HG02970 (cell line): ENCODE results near the gene ESYT3.

Experiments used
- ATAC-seq: cut with Tn5 transposase; IDR thresholded peaks from one replicate; pipeline ENCODE4 v1.9.1; 2021; ENCODE audit warnings: mild to moderate bottlenecking, moderate library complexity, moderate number of reproducible peaks; ENCODE audit not compliant: unreplicated experiment, low FRiP score

ESYT3 gene

GRCh38 chr3:138434276-138434874, at the start of gene ESYT3:
Gene ESYT3, plus strand, starts transcription at chr3:138434616. Its CDS starts 183 bp downstream, at chr3:138434799.
- ATAC-seq: no peak

GRCh38 chr3:138384976-138385375, 49.4 kb upstream of the ESYT3 start:
- no peak for ATAC-seq

GRCh38 chr3:138389144-138389601, 45.2 kb upstream of the ESYT3 start:
- ATAC-seq: no peak

GRCh38 chr3:138389841-138390581, 44.4 kb upstream of the ESYT3 start:
- no peak for ATAC-seq

GRCh38 chr3:138390582-138390932, 43.9 kb upstream of the ESYT3 start:
- no peak for ATAC-seq

GRCh38 chr3:138394156-138394555, 40.3 kb upstream of the ESYT3 start:
- ATAC-seq: no peak

- no peak for ATAC-seq
Measured at GRCh38 chr3:138394686-138395085, 39.7 kb upstream of the ESYT3 start.

- no peak for ATAC-seq
Measured at GRCh38 chr3:138395865-138396751, 38.3 kb upstream of the ESYT3 start.

GRCh38 chr3:138396752-138397410, 37.5 kb upstream of the ESYT3 start:
- ATAC-seq: no peak

GRCh38 chr3:138397983-138398382, 36.4 kb upstream of the ESYT3 start:
- no peak for ATAC-seq

GRCh38 chr3:138398791-138399575, 35.4 kb upstream of the ESYT3 start:
- no peak for ATAC-seq

- no peak for ATAC-seq
Measured at GRCh38 chr3:138399766-138400165, 34.6 kb upstream of the ESYT3 start.

GRCh38 chr3:138400651-138401070, 33.8 kb upstream of the ESYT3 start:
- ATAC-seq: no peak

- ATAC-seq: no peak
Measured at GRCh38 chr3:138401834-138402233, 32.6 kb upstream of the ESYT3 start.

- ATAC-seq: no peak
Measured at GRCh38 chr3:138404121-138404520, 30.3 kb upstream of the ESYT3 start.

GRCh38 chr3:138405001-138405400, 29.4 kb upstream of the ESYT3 start:
- ATAC-seq: no peak

- no peak for ATAC-seq
Measured at GRCh38 chr3:138405486-138405885, 28.9 kb upstream of the ESYT3 start.

GRCh38 chr3:138406606-138407005, 27.8 kb upstream of the ESYT3 start:
- no peak for ATAC-seq

GRCh38 chr3:138407236-138407907, 27.0 kb upstream of the ESYT3 start:
- ATAC-seq: no peak
